Measurements from ENCODE around the gene CD24. TPM values are rescaled to one million over a fixed set of nuclear protein-coding genes. Genes with fewer than 3 reads are reported as not detected.
"Not testable (repeated sequence)": the region's sequence is repeated elsewhere in the genome, so short reads cannot be mapped to it uniquely, and the experiment has no call there.

CD24 gene
- total RNA-seq, 2 donors from 2014 or later = 1,002 to 2,710 TPM

GRCh38 chr6:106997392-106998158 is 23.0 kb upstream of the CD24 start:
- no peaks in the 10 kb centered on the region for H3K27me3 ChIP-seq
- intact Hi-C loops (cut with DNase I) = loop anchor here (5.0 kb wide), 1 partner anchor 660 kb away; no protein-coding TSS in a partner anchor
- H3K4me1 ChIP-seq = no peaks in the 10 kb centered on the region
- TF ChIP-seq CTCF (IDR thresholded peaks at IDR 0.05) = peak; percentile 72
- H3K36me3 ChIP-seq = no peaks in the 10 kb centered on the region
- no peak overlapping the region for H3K9ac ChIP-seq (ENCODE audit: low read depth in 2 of 2, low read length in 2 of 2)
- H3K9me3 ChIP-seq = no peaks in the 10 kb centered on the region
- H3K27ac ChIP-seq = no peak overlapping the region
- DNase-seq = peak; percentile 62
- no peak overlapping the region for H3K4me3 ChIP-seq

GRCh38 chr6:106995640-106996039 is 21.1 kb upstream of the CD24 start:
- TF ChIP-seq CTCF (IDR thresholded peaks at IDR 0.05) = no peak
- H3K4me3 ChIP-seq = no peak overlapping the region
- no peaks in the 10 kb centered on the region for H3K9me3 ChIP-seq
- H3K27ac ChIP-seq = no peak overlapping the region
- no peaks in the 10 kb centered on the region for H3K36me3 ChIP-seq
- DNase-seq = no peak
- no peak overlapping the region for H3K9ac ChIP-seq (ENCODE audit: low read depth in 2 of 2, low read length in 2 of 2)
- no peaks in the 10 kb centered on the region for H3K27me3 ChIP-seq
- no peaks in the 10 kb centered on the region for H3K4me1 ChIP-seq
- intact Hi-C loops (cut with DNase I) = loop anchor here (5.0 kb wide), 1 partner anchor 658 kb away; no protein-coding TSS in a partner anchor

- H3K9me3 ChIP-seq; DNase-seq; H3K4me1 ChIP-seq; H3K9ac ChIP-seq (ENCODE audit: low read depth in 2 of 2, low read length in 2 of 2); H3K27me3 ChIP-seq; H3K36me3 ChIP-seq; intact Hi-C loops (cut with DNase I); H3K27ac ChIP-seq; H3K4me3 ChIP-seq: not testable (repeated sequence)
Observed at GRCh38 chr6:106989737-106990136, 15.2 kb upstream of the CD24 start.

GRCh38 chr6:106988664-106989063 is 14.1 kb upstream of the CD24 start:
- H3K4me1 ChIP-seq = no peaks in the 10 kb centered on the region
- H3K36me3 ChIP-seq = no peaks in the 10 kb centered on the region
- no peak overlapping the region for H3K9ac ChIP-seq (ENCODE audit: low read depth in 2 of 2, low read length in 2 of 2)
- no peak overlapping the region for H3K27ac ChIP-seq
- DNase-seq = no peak
- H3K9me3 ChIP-seq = no peaks in the 10 kb centered on the region
- H3K4me3 ChIP-seq = no peak overlapping the region
- TF ChIP-seq CTCF (IDR thresholded peaks at IDR 0.05) = no peak
- no peaks in the 10 kb centered on the region for H3K27me3 ChIP-seq
- intact Hi-C loops (cut with DNase I) = no loop called here

- H3K9ac ChIP-seq (ENCODE audit: low read depth in 2 of 2, low read length in 2 of 2) = no peak overlapping the region
- TF ChIP-seq CTCF (IDR thresholded peaks at IDR 0.05) = no peak
- DNase-seq = no peak
- H3K4me1 ChIP-seq = no peaks in the 10 kb centered on the region
- H3K9me3 ChIP-seq = no peaks in the 10 kb centered on the region
- H3K36me3 ChIP-seq = no peaks in the 10 kb centered on the region
- no peak overlapping the region for H3K27ac ChIP-seq
- intact Hi-C loops (cut with DNase I) = loop anchor here (5.0 kb wide), 2 partner anchors 375 to 545 kb away; no protein-coding TSS in a partner anchor
- no peaks in the 10 kb centered on the region for H3K27me3 ChIP-seq
- no peak overlapping the region for H3K4me3 ChIP-seq
Observed at GRCh38 chr6:106981926-106982325, 7.4 kb upstream of the CD24 start.

- no peak for TF ChIP-seq CTCF (IDR thresholded peaks at IDR 0.05)
- intact Hi-C loops (cut with DNase I) = loop anchor here (5.0 kb wide), 2 partner anchors 374 to 544 kb away; no protein-coding TSS in a partner anchor
- H3K27ac ChIP-seq = no peak overlapping the region
- no peaks in the 10 kb centered on the region for H3K36me3 ChIP-seq
- H3K9me3 ChIP-seq = no peaks in the 10 kb centered on the region
- H3K4me3 ChIP-seq = no peak overlapping the region
- DNase-seq = no peak
- H3K4me1 ChIP-seq = no peaks in the 10 kb centered on the region
- no peaks in the 10 kb centered on the region for H3K27me3 ChIP-seq
- H3K9ac ChIP-seq (ENCODE audit: low read depth in 2 of 2, low read length in 2 of 2) = no peak overlapping the region
Observed at GRCh38 chr6:106980926-106981325, 6.4 kb upstream of the CD24 start.

Data from colonic mucosa (tissue), 4 donors.